ENCODE data around the gene CFAP92.

Gene CFAP92

DNA sequence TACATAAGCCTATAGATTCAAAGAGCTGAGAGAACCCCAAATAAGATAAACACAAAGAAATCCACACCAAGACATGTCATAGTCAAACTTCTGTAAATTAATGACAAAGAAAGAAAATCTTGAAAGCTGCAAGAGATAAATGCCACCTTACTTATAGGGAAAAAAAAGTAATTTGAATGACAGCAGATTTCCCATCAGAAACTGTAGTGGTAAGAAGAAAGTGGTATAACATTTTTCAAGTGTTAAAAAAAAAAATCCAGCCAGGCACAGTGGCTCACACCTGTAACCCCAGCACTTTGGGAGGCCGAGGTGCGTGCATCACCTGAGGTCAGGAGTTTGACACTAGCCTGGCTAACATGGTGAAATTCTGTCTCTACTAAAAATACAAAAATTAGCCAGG lies 37.4 kb downstream of the CFAP92 start:
- Histone ChIP-seq H3K4me3 (ENCODE audit: low read length) (no peak overlapping the region), H3K9me3 (replicated peaks; ENCODE audit: insufficient read depth, low read length) (no peaks in the 10 kb centered on the region), H3F3A (ENCODE audit: insufficient read depth, low read length) (no peaks in the 10 kb centered on the region), H4K20me1 (ENCODE audit: insufficient read depth, low read length) (no peaks in the 10 kb centered on the region), H3K4me1 (ENCODE audit: low read length) (no peaks in the 10 kb centered on the region), H3K36me3 (replicated peaks; ENCODE audit: insufficient read depth, low read length) (no peaks in the 10 kb centered on the region), H3K9me2 (replicated peaks; ENCODE audit: insufficient read depth, low read length) (no peaks in the 10 kb centered on the region), H2AFZ (ENCODE audit: low read length) (no peak overlapping the region), H3K27me3 (replicated peaks; ENCODE audit: insufficient read depth, low read length) (no peaks in the 10 kb centered on the region), H3K4me2 (ENCODE audit: low read depth, low read length) (no peak overlapping the region), H3K9ac (ENCODE audit: low read length) (no peak overlapping the region), H3K79me2 (ENCODE audit: low read length) (no peaks in the 10 kb centered on the region), H3K27ac (ENCODE audit: low read length) (no peak overlapping the region)
- no peak for DNase-seq
- TF ChIP-seq EZH2phosphoT487 (IDR thresholded peaks at IDR 0.05; ENCODE audit: low read length) (no peak), EZH2 (optimal IDR thresholded peaks at IDR 0.05; ENCODE audit: low read depth, low read length) (no peak)
- TF ChIP-seq, protein P1, sequence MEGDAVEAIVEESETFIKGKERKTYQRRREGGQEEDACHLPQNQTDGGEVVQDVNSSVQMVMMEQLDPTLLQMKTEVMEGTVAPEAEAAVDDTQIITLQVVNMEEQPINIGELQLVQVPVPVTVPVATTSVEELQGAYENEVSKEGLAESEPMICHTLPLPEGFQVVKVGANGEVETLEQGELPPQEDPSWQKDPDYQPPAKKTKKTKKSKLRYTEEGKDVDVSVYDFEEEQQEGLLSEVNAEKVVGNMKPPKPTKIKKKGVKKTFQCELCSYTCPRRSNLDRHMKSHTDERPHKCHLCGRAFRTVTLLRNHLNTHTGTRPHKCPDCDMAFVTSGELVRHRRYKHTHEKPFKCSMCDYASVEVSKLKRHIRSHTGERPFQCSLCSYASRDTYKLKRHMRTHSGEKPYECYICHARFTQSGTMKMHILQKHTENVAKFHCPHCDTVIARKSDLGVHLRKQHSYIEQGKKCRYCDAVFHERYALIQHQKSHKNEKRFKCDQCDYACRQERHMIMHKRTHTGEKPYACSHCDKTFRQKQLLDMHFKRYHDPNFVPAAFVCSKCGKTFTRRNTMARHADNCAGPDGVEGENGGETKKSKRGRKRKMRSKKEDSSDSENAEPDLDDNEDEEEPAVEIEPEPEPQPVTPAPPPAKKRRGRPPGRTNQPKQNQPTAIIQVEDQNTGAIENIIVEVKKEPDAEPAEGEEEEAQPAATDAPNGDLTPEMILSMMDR (IDR thresholded peaks at IDR 0.05; ENCODE audit: low read length) = no peak

DNA sequence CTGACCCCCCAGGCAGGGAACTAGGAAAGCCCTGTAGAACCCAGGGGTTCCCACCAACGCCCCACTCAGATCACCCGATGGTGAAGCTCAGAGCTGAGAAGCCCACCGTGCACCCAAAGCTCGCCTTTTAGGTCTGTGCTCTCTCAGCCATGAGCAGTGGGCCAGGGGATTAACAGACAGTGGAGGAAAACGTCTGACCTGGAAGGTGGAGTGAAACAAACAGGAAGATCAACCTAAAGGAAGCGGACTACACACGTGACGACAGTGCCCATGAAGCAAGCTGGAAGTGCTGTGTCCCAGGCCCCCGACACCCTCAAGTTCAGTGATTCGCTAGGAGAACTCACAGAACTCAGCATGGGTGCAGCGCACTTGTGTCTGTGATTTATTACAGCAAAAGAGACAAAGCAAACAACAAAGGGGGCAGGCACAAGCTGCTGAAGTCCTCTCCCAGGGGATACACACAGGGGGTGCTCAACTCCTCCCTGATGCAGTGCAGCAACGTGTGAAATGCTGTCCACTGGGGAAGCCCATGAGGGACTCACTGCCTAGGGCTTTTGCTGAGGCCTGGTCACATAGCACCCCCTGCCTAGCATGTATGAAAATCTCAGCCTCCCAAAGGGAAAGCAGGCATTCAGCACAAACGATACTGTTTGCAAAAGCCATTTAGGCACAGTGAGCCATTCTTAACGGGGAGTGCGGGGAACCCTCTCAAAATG lies 43.5 kb downstream of the CFAP92 start:
- Histone ChIP-seq H3K9me3 (replicated peaks; ENCODE audit: insufficient read depth, low read length) (no peaks in the 10 kb centered on the region), H3K4me2 (ENCODE audit: low read depth, low read length) (no peak overlapping the region), H3K27ac (ENCODE audit: low read length) (no peak overlapping the region), H3K36me3 (replicated peaks; ENCODE audit: insufficient read depth, low read length) (no peaks in the 10 kb centered on the region), H3K9ac (ENCODE audit: low read length) (no peak overlapping the region), H3K4me3 (ENCODE audit: low read length) (no peak overlapping the region), H3F3A (ENCODE audit: insufficient read depth, low read length) (no peaks in the 10 kb centered on the region), H3K79me2 (ENCODE audit: low read length) (no peaks in the 10 kb centered on the region), H3K4me1 (ENCODE audit: low read length) (no peaks in the 10 kb centered on the region), H4K20me1 (ENCODE audit: insufficient read depth, low read length) (no peaks in the 10 kb centered on the region), H3K9me2 (replicated peaks; ENCODE audit: insufficient read depth, low read length) (no peaks in the 10 kb centered on the region), H3K27me3 (replicated peaks; ENCODE audit: insufficient read depth, low read length) (no peaks in the 10 kb centered on the region), H2AFZ (ENCODE audit: low read length) (no peak overlapping the region)
- TF ChIP-seq, protein P1 (IDR thresholded peaks at IDR 0.05; ENCODE audit: low read length) = peak; percentile 35
- no peak for TF ChIP-seq EZH2phosphoT487 (IDR thresholded peaks at IDR 0.05; ENCODE audit: low read length)
- peak; percentile 40 for DNase-seq

DNA sequence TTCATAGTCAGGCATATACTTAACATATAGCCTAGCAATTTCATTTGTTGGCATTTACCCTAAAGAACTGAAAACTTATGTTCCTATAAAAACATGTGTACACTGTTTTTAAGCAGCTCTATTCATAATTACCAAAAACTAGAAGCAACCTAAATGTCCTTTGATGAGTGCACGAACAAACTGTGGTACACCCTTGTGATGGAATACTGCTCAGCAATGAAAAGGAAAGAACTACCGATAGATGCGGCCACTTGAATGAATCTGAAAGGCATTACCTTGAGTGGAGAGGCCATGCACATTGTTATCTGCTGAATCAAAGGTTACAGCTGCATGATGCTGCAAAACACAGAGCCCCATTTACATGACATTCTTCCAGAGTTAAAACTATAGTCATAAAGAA lies 44.7 kb downstream of the CFAP92 start:
- TF ChIP-seq EZH2 (optimal IDR thresholded peaks at IDR 0.05; ENCODE audit: low read depth, low read length) = no peak

DNA sequence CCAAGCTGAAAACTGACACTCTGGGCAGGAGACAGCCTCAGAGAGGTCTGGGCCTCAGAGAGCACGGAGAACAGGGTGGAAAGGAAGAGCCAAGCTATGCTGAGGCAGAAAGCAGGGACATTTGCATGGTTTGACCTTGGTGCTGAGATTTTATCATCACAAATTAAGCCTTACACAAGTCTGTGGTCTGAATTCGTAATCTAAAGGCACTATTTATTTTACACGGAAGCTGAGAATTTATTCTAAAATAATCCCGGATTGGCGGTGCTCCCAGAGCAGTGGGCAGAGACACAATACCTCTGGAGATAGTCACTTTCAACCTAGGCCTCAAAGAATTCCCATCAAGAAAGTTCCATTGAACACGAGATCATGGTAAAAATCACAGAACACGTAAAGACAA lies 47.5 kb downstream of the CFAP92 start:
- Histone ChIP-seq H4K20me1 (ENCODE audit: insufficient read depth, low read length) (no peaks in the 10 kb centered on the region), H3K79me2 (ENCODE audit: low read length) (no peaks in the 10 kb centered on the region), H3K36me3 (replicated peaks; ENCODE audit: insufficient read depth, low read length) (no peaks in the 10 kb centered on the region), H3K9me2 (replicated peaks; ENCODE audit: insufficient read depth, low read length) (no peaks in the 10 kb centered on the region), H3K27ac (ENCODE audit: low read length) (no peak overlapping the region), H3K9ac (ENCODE audit: low read length) (no peak overlapping the region), H3K4me1 (ENCODE audit: low read length) (no peaks in the 10 kb centered on the region), H3K4me3 (ENCODE audit: low read length) (no peak overlapping the region), H3K4me2 (ENCODE audit: low read depth, low read length) (no peak overlapping the region), H3K27me3 (replicated peaks; ENCODE audit: insufficient read depth, low read length) (no peaks in the 10 kb centered on the region), H3K9me3 (replicated peaks; ENCODE audit: insufficient read depth, low read length) (no peaks in the 10 kb centered on the region), H2AFZ (ENCODE audit: low read length) (no peak overlapping the region), H3F3A (ENCODE audit: insufficient read depth, low read length) (no peaks in the 10 kb centered on the region)
- no peak for TF ChIP-seq EZH2phosphoT487 (IDR thresholded peaks at IDR 0.05; ENCODE audit: low read length)
- TF ChIP-seq, protein P1 (IDR thresholded peaks at IDR 0.05; ENCODE audit: low read length) = no peak
- no peak for TF ChIP-seq EZH2 (optimal IDR thresholded peaks at IDR 0.05; ENCODE audit: low read depth, low read length)
- DNase-seq = no peak

More for the DNA sequence above, 44.7 kb downstream of the CFAP92 start:
- no peak for DNase-seq
- H3K9me2 ChIP-seq (replicated peaks; ENCODE audit: insufficient read depth, low read length) = no peaks in the 10 kb centered on the region
- no peak overlapping the region for H3K4me2 ChIP-seq (ENCODE audit: low read depth, low read length)
- H3K27ac ChIP-seq (ENCODE audit: low read length) = no peak overlapping the region
- H3F3A ChIP-seq (ENCODE audit: insufficient read depth, low read length) = no peaks in the 10 kb centered on the region
- H3K4me3 ChIP-seq (ENCODE audit: low read length) = no peak overlapping the region
- H3K79me2 ChIP-seq (ENCODE audit: low read length) = no peaks in the 10 kb centered on the region
- H3K9ac ChIP-seq (ENCODE audit: low read length) = no peak overlapping the region
- H2AFZ ChIP-seq (ENCODE audit: low read length) = no peak overlapping the region
- no peaks in the 10 kb centered on the region for H3K4me1 ChIP-seq (ENCODE audit: low read length)
- no peaks in the 10 kb centered on the region for H3K9me3 ChIP-seq (replicated peaks; ENCODE audit: insufficient read depth, low read length)
- no peaks in the 10 kb centered on the region for H3K27me3 ChIP-seq (replicated peaks; ENCODE audit: insufficient read depth, low read length)
- H3K36me3 ChIP-seq (replicated peaks; ENCODE audit: insufficient read depth, low read length) = no peaks in the 10 kb centered on the region
- no peaks in the 10 kb centered on the region for H4K20me1 ChIP-seq (ENCODE audit: insufficient read depth, low read length)

All from MM.1S (cell line).